GM12878 (cell line): ENCODE measurements around the gene SEL1L3. TPM values are rescaled to one million over a fixed set of nuclear protein-coding genes. Genes with fewer than 3 reads are reported as not detected.

Source experiments
- ATAC-seq: fragments of 200-7000 bp; cut with Tn5 transposase; 3 replicates; pipeline ENCODE4 v1.9.1; 2020; ENCODE audit warnings: mild to moderate bottlenecking, moderate library complexity
- BruUV-seq: library from RNA; stranded (reverse); fragments of 400-500 nt; replicated peaks from 2 replicates; lab custom pipeline; 2021; lab: Mats Ljungman, UMichigan
- CTCF ChIA-PET: fragments of 300-600 bp; sonication (Branson Sonifier 250); formaldehyde crosslinking; extraction: SDS; loops from one replicate; lab custom pipeline; 2021; ENCODE audit warnings: inconsistent platforms; lab: Yijun Ruan, JAX
- POLR2A ChIA-PET: fragments of 350-600 bp; formaldehyde crosslinking; extraction: SDS; loops from one replicate; lab custom pipeline; 2021; ENCODE audit warnings: inconsistent platforms; lab: Charles Lee
- RAD21 ChIA-PET: fragments of 300-600 bp; sonication (Branson Sonifier 250); formaldehyde crosslinking; loops from one replicate; lab custom pipeline; 2023; ENCODE audit warnings: antibody characterized with exemption; ENCODE audit not compliant: unreplicated experiment; lab: Charles Lee
- SMC1A ChIA-PET: fragments of 300-600 bp; sonication (Branson Sonifier 250); formaldehyde crosslinking; loops from one replicate; lab custom pipeline; 2023; ENCODE audit not compliant: unreplicated experiment, uncharacterized antibody; lab: Charles Lee
- DNase-seq: peaks from one replicate; pipeline ENCODE4 v3.0.0-alpha.2; 2011; ENCODE audit warnings: low read depth, low spot score
- FAIRE-seq: peaks from 3 replicates; lab custom pipeline; 2011; peaks lifted over from hg19 to GRCh38; lab: Jason Lieb, UNC
- H2AFZ ChIP-seq: 2 replicates; pipeline ENCODE4 v1.6.0; 2011; ENCODE audit warnings: low read depth, low read length, control low read depth; ENCODE audit not compliant: control insufficient read depth
- H3K27ac ChIP-seq: 2 replicates; pipeline ENCODE4 v1.5.1; 2011; ENCODE audit warnings: control low read depth; ENCODE audit not compliant: control insufficient read depth, insufficient read depth
- H3K27me3 ChIP-seq, 2 experiments: replicated peaks in 1 of 2; 2 replicates each; pipeline versions ENCODE4 v1.6.0 to v1.6.1; 2011; ENCODE audit warnings: low read length in 1 of 2; ENCODE audit not compliant: control insufficient read depth in 2 of 2, insufficient read depth in 2 of 2
- H3K36me3 ChIP-seq, 2 experiments: 2 replicates each; pipeline ENCODE4 v1.5.1; 2011; ENCODE audit warnings: low read length in 1 of 2; ENCODE audit not compliant: control insufficient read depth in 2 of 2, insufficient read depth in 2 of 2
- H3K4me1 ChIP-seq: 2 replicates; pipeline ENCODE4 v1.6.1; 2011; ENCODE audit warnings: mild to moderate bottlenecking, low read length, moderate library complexity, mixed read lengths; ENCODE audit not compliant: control insufficient read depth, insufficient read depth
- H3K4me2 ChIP-seq: 2 replicates; pipeline ENCODE4 v1.6.0; 2011; ENCODE audit warnings: control low read depth; ENCODE audit not compliant: control insufficient read depth, insufficient read depth
- H3K4me3 ChIP-seq: fragments of 200-600 bp; sonication (generic); 2 replicates; pipeline ENCODE4 v1.5.1; 2016
- H3K79me2 ChIP-seq: 2 replicates; pipeline ENCODE4 v1.6.0; 2011; ENCODE audit warnings: low read length; ENCODE audit not compliant: control insufficient read depth, insufficient read depth
- H3K9ac ChIP-seq: 2 replicates; pipeline ENCODE4 v1.8.0; 2011; ENCODE audit warnings: low read length, control low read depth, mixed read lengths; ENCODE audit not compliant: control insufficient read depth, insufficient read depth
- H3K9me3 ChIP-seq: replicated peaks from 3 replicates; pipeline ENCODE4 v1.5.1; 2011; ENCODE audit warnings: mild to moderate bottlenecking, low read length; ENCODE audit not compliant: control insufficient read depth, insufficient read depth
- H4K20me1 ChIP-seq: 2 replicates; pipeline ENCODE4 v1.6.0; 2011; ENCODE audit not compliant: control insufficient read depth, insufficient read depth
- ATF7 ChIP-seq: fragments of 450-650 bp; IDR thresholded peaks from 2 replicates; pipeline ENCODE4 v1.6.1; 2016; ENCODE audit warnings: low read depth, mild to moderate bottlenecking
- BHLHE40 ChIP-seq, 2 experiments: fragments of 450-650 bp in 1 of 2; IDR thresholded peaks; 2 replicates each; pipeline ENCODE4 v1.6.1; 2011 to 2017; ENCODE audit warnings: low read depth in 2 of 2, borderline replicate concordance in 1 of 2, improper control_type of control experiment in 1 of 2, low read length in 1 of 2, mild to moderate bottlenecking in 1 of 2
- CBFB ChIP-seq: IDR thresholded peaks from 2 replicates; pipeline ENCODE4 v1.6.1; 2016; ENCODE audit warnings: antibody characterized with exemption, low read depth
- CREM ChIP-seq: IDR thresholded peaks from 2 replicates; pipeline ENCODE4 v1.6.1; 2014; ENCODE audit warnings: antibody characterized with exemption, low read depth
- DPF2 ChIP-seq: fragments of 450-650 bp; IDR thresholded peaks from 2 replicates; pipeline ENCODE4 v1.6.1; 2017; ENCODE audit warnings: mild to moderate bottlenecking
- IKZF1 ChIP-seq: fragments of 450-650 bp; conservative IDR thresholded peaks from 2 replicates; pipeline ENCODE4 v1.6.1; 2017; ENCODE audit warnings: antibody characterized with exemption, mild to moderate bottlenecking
- IRF4 ChIP-seq: IDR thresholded peaks from 2 replicates; pipeline ENCODE4 v1.6.1; 2011; ENCODE audit warnings: low read depth, low read length
- NBN ChIP-seq: fragments of 450-650 bp; IDR thresholded peaks from 2 replicates; pipeline ENCODE4 v1.6.1; 2016
- PAX5 ChIP-seq: IDR thresholded peaks from 2 replicates; pipeline ENCODE4 v1.6.1; 2011; ENCODE audit warnings: low read depth, low read length, borderline replicate concordance
- SP1 ChIP-seq: IDR thresholded peaks from one replicate; pipeline ENCODE4 v1.6.1; 2011; ENCODE audit warnings: low read depth, low read length
- SREBF1 ChIP-seq: IDR thresholded peaks from 2 replicates; pipeline ENCODE4 v1.6.1; 2012; ENCODE audit warnings: mild to moderate bottlenecking, low read length
- ZBED1 ChIP-seq: IDR thresholded peaks from 2 replicates; pipeline ENCODE4 v1.6.1; 2016; ENCODE audit warnings: borderline replicate concordance
- ZNF207 ChIP-seq: fragments of 450-650 bp; IDR thresholded peaks from 2 replicates; pipeline ENCODE4 v1.6.1; 2014; ENCODE audit warnings: antibody characterized with exemption, mild to moderate bottlenecking, borderline replicate concordance
- ZNF217 ChIP-seq: fragments of 450-650 bp; IDR thresholded peaks from 2 replicates; pipeline ENCODE4 v1.6.1; 2017; ENCODE audit warnings: antibody characterized with exemption, mild to moderate bottlenecking
- ZNF24 ChIP-seq: fragments of 450-650 bp; IDR thresholded peaks from 2 replicates; pipeline ENCODE4 v1.6.1; 2017; ENCODE audit warnings: antibody characterized with exemption, mild to moderate bottlenecking
- WGBS: methylation state at CpG from one replicate; pipeline ENCODE4 v1.1.6; 2016; ENCODE audit warnings: low lambda C conversion rate; ENCODE audit not compliant: insufficient replicate concordance, insufficient coverage; ENCODE audit errors: missing lambda C conversion rate; 5-methylcytosine and 5-hydroxymethylcytosine counted together
- in situ Hi-C: fragments of 300-500 bp; cut with MboI; formaldehyde crosslinking; loops from 9 replicates; pipeline ENCODE4 v1.14.3; 2018; ENCODE audit warnings: mixed read lengths
- intact Hi-C: fragments of 100-400 bp; cut with micrococcal nuclease; formaldehyde crosslinking; loops from one replicate; pipeline ENCODE4 v1.14.2; 2022; ENCODE audit not compliant: unreplicated experiment
- polyA plus RNA-seq, 11 experiments: library from polyadenylated mRNA; depleted of rRNA in 4 of 11; unstranded in 6 of 11; stranded (reverse) in 5 of 11; fragments of >200 nt; fragmentation: Nextera tagmentation in 4 of 11; fragmentation: Illumina TruSeq in 1 of 11; extraction: Ambion mirVana in 4 of 11; extraction: Trizol in 1 of 11; gene quantifications; 1 replicate in 1 of 11; 2 replicates in 10 of 11; pipeline versions ENCODE4 v1.2.1 to v1.2.3, GENCODE V29; 2011 to 2016; ENCODE audit warnings: inconsistent platforms in 2 of 11, missing spikeins in 2 of 11, low read depth in 1 of 11
- total RNA-seq, 4 experiments: library from RNA; depleted of rRNA in 3 of 4; stranded (reverse); fragments of >200 nt in 3 of 4; fragmentation: Illumina TruSeq in 1 of 4; extraction: Trizol in 1 of 4; gene quantifications; 2 replicates each; pipeline versions ENCODE4 v1.2.1 to v1.2.3, GENCODE V29; 2013 to 2021

Gene SEL1L3
- total and polyA plus RNA-seq, 10 of the 15 experiments (the other 5 are each of a cell fraction or from before 2014, with no cell fraction given): 20.4 to 82.2 (median 47.3) TPM

- peak; percentile 25; the same call in 1 of the 2 replicates for TF ChIP-seq PAX5
- peak; percentile 58 for TF ChIP-seq SP1
- no peak for TF ChIP-seq SREBF1
- TF ChIP-seq ATF7: peak; percentile 83
- peak; percentile 73 for TF ChIP-seq IRF4
- peak; percentile 45; the same call in 1 of the 2 replicates for TF ChIP-seq CREM
- peak; percentile 99 for TF ChIP-seq ZNF24
- no peak for TF ChIP-seq CBFB
- no peak; the same call in 1 of the 2 replicates for TF ChIP-seq ZNF207
- peak; percentile 72; the same call in 1 of the 2 replicates for TF ChIP-seq ZNF217
- TF ChIP-seq ZBED1: no peak
- TF ChIP-seq DPF2: peak; percentile 59
Observed at GRCh38 chr4:25879991-25880651, 17.3 kb upstream of the SEL1L3 start (continued).

- no peak for DNase-seq
- H3K9ac ChIP-seq: no peak overlapping the region
- intact Hi-C loops: no loop called here
- TF ChIP-seq IKZF1: 0 out of 2 replicates have a peak, but pooled peaks have one; percentile 23
- TF ChIP-seq NBN: 0 out of 2 replicates have a peak, but pooled peaks have one; percentile 4
- TF ChIP-seq BHLHE40 (IDR thresholded peaks at IDR 0.05; ENCODE audit: borderline replicate concordance in 1 of 2, low read depth in 2 of 2, low read length in 1 of 2): no peak
- no peak for TF ChIP-seq IRF4
- TF ChIP-seq, all 136 proteins: peak for 2
- no peaks in the 10 kb centered on the region for H4K20me1 ChIP-seq
- H3K27ac ChIP-seq: peak overlapping the region; percentile 53; the same call in 1 of the 2 replicates
- ATAC-seq (no peak), FAIRE-seq (no peak)
- ChIA-PET RAD21 (interaction anchor here (0.6 to 3.1 kb wide), 2 partner anchors 14 to 38 kb away, joined by 3 to 10 read pairs; no protein-coding TSS in a partner anchor), SMC1A (interaction anchor here (1.1 to 6.3 kb wide), 5 partner anchors 10 to 32 kb away, joined by 4 to 35 read pairs (median 6); no protein-coding TSS in a partner anchor), POLR2A (interaction anchor here (1.4 kb wide), 1 partner anchor 21 kb away, joined by 4 read pairs; no protein-coding TSS in a partner anchor), CTCF (no interaction called here)
- peaks cover 3% of the 10 kb centered on the region; the same call in 2 of the 3 replicates for H3K9me3 ChIP-seq
- H3K4me1 ChIP-seq: peaks cover 71% of the 10 kb centered on the region
- in situ Hi-C loops: no loop called here
- H3K36me3 ChIP-seq: no peaks in the 10 kb centered on the region
- 58% methylated on average over 6 of the region's 6 CpGs for WGBS
- no peak overlapping the region for H3K4me3 ChIP-seq
- BruUV-seq: no TSS peak
- H2AFZ ChIP-seq: no peak overlapping the region
- H3K4me2 ChIP-seq: peak overlapping the region; percentile 10; the same call in 1 of the 2 replicates
- no peaks in the 10 kb centered on the region for H3K27me3 ChIP-seq
- no peaks in the 10 kb centered on the region for H3K79me2 ChIP-seq
Observed at GRCh38 chr4:25879587-25879986, 16.8 kb upstream of the SEL1L3 start.
